GM12873 (cell line): ENCODE results near the gene SYCP1.

Experiments
- CTCF ChIP-seq: IDR thresholded peaks from 2 replicates; pipeline ENCODE4 v1.5.1; 2012; ENCODE audit warnings: low read depth, mild to moderate bottlenecking, moderate library complexity, low read length, control low read depth; ENCODE audit not compliant: insufficient read depth; ENCODE audit errors: missing control alignments

SYCP1 gene

GRCh38 chr1:114979278-114979891 lies 124.7 kb downstream of the SYCP1 start:
- TF ChIP-seq CTCF = peak; percentile 67

DNA sequence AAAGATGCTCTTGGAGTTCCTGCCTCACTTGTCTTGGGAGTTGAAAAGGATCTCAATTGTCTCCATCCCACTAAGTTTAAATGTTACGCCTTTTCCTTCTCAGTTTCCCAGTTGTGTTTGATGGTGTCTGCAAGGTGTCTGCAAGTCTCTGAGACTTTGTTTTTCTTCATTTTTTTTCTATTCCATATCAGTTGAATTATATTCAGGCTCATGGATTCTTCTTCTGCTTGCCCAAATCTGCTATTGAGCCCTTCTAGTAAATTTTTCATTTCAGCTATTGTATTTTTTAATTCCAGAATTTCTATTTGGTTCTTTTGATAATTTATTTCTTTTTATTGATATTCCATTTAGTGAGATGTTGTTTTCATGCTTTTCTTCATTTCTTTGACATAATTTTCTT lies 127.6 kb downstream of the SYCP1 start:
- no peak for TF ChIP-seq CTCF

- no peak for TF ChIP-seq CTCF
These were observed 131.6 kb downstream of the SYCP1 start for GRCh38 chr1:114986286-114986685.

- TF ChIP-seq CTCF = no peak
These were observed 133.4 kb downstream of the SYCP1 start for GRCh38 chr1:114988095-114988494.

DNA sequence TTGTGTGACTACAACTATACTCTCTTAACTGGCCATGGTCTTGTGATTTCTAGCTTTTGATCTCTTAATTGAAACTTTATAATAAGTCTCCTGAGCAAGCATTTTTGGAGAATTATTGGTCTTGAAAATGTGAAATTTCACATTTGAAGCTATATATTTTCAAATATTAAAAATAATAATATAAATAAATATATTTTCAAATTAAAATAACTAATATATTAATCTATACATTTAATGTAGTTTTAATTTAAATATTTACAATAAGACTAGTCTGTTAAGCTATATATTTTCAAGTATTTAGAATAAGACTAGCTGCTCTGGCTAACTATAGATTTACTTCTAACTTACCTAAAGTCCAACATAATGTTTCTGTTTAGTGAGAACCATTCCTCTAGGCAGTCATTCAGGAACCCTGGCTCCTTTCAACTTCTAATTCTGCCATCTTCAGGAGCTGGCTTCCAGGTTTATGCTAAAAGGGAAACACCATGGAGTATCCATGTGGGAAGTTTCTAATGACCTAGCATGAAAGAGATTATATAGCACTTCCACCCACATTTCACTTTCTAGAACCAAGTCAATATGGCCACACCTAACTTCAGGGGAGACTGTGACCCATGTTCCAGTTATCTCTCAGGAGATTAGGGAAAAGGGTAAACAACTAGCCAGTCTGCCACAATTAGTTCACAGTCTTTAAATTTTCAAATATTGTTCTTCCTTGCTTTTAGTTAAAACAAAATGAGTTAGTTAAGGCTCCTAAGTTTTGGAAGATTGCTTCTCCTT lies 143.0 kb downstream of the SYCP1 start:
- no peak for TF ChIP-seq CTCF

- TF ChIP-seq CTCF = no peak
These were observed 151.5 kb downstream of the SYCP1 start for GRCh38 chr1:115006191-115006590.

- no peak for TF ChIP-seq CTCF
These were observed 157.3 kb downstream of the SYCP1 start for GRCh38 chr1:115012006-115012405.
